Measurements from ENCODE around the gene GRPEL2.

GRCh38 chr5:149298842-149299404, 46.4 kb upstream of the GRPEL2 start:
- TF ChIP-seq ZNF274 (IDR thresholded peaks at IDR 0.05; ENCODE audit: low read depth, low read length) (no peak), SUZ12 (IDR thresholded peaks at IDR 0.05; ENCODE audit: extremely low read depth, insufficient read depth, insufficient read length) (no peak)
